GM10266 (cell line): ENCODE data around the gene CPB1.
A peak's percentile ranks its signal among the peaks of the same experiment; 100 is the strongest.

Source experiments
- DNase-seq: peaks from one replicate; pipeline ENCODE4 v3.0.0; 2012; ENCODE audit errors: extremely low spot score
- TF ChIP-seq, protein P1 (sequence below): IDR thresholded peaks from 2 replicates; pipeline ENCODE4 v1.5.1; 2012; ENCODE audit warnings: mild to moderate bottlenecking, low read depth; ENCODE audit not compliant: control insufficient read depth, insufficient read depth; ENCODE audit errors: missing control alignments

Gene CPB1

DNA sequence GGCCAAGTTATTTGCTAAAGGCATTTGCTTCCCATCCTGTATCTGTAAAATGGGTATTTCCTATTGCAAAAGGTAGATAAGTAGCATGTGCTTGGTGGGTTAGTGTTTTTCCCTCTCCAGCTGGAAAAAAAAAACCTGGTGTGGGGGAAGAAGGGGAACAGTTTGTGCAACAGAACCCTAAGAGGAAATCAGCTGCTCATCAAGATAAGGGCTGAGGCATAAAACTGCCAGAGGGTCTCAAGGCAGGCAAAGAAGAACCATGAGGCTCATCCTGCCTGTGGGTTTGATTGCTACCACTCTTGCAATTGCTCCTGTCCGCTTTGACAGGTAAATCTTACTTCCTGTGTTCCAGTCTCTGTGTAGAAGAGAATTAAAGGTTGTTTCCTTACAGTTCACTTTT lies 37.4 kb downstream of the CPB1 start, which contains the start of gene CPA3:
TSS of gene CPA3 (plus strand) at position 248 of the 400 bp plus-strand sequence. CDS start at position 260, 12 bp downstream.
- no peak for DNase-seq
- TF ChIP-seq, protein P1, sequence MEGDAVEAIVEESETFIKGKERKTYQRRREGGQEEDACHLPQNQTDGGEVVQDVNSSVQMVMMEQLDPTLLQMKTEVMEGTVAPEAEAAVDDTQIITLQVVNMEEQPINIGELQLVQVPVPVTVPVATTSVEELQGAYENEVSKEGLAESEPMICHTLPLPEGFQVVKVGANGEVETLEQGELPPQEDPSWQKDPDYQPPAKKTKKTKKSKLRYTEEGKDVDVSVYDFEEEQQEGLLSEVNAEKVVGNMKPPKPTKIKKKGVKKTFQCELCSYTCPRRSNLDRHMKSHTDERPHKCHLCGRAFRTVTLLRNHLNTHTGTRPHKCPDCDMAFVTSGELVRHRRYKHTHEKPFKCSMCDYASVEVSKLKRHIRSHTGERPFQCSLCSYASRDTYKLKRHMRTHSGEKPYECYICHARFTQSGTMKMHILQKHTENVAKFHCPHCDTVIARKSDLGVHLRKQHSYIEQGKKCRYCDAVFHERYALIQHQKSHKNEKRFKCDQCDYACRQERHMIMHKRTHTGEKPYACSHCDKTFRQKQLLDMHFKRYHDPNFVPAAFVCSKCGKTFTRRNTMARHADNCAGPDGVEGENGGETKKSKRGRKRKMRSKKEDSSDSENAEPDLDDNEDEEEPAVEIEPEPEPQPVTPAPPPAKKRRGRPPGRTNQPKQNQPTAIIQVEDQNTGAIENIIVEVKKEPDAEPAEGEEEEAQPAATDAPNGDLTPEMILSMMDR, result no peak

DNA sequence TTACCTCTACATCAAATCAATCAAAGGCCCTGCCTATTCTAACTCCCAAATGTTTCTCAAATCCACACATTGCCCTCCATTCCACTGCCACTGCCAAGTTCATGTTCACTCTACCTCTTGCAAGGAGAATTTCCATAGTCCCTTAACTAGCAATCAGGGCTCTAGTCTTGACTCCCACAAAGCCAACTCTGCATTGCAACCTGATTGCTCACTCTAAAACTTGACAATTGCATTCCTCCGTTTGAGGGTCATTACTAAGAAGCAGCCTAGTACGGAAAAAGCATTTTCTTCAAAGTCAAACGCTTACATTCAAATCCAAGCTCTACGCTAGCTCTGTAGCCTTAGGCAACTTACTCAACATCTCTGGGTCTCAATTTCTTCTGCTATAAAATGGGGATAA lies 38.6 kb downstream of the CPB1 start:
- TF ChIP-seq, protein P1, result no peak
- DNase-seq, result no peak

DNA sequence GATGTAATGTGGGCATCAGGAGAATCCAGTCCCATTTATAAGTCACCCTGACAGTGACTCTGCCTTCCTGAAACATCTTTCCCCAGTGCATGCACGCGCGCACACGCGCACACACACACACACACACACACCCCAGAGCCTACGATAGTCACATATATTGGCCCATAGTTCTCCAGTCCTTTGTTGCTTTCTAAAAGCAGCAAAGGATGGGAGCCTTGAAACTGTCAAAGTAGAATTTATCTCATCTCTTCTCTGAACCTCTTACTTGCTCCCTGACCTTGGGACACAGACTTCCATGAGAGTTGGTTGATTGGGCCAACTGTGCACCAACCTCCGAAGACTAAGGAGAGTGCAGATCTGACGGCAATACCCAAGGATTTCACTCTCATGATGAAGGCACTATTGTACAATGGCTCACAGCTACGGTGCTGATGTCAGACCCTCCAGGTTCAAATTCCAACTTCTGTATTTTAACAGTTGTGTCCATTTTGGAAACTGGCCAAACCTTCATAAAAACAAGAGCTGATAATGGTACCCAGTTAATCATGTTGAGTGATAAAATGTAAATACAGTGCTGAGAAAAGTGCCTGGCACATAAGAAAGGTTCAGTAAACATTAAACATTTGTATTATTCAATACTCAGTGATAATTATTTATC lies 45.8 kb downstream of the CPB1 start:
- TF ChIP-seq, protein P1, result no peak
- no peak for DNase-seq

DNA sequence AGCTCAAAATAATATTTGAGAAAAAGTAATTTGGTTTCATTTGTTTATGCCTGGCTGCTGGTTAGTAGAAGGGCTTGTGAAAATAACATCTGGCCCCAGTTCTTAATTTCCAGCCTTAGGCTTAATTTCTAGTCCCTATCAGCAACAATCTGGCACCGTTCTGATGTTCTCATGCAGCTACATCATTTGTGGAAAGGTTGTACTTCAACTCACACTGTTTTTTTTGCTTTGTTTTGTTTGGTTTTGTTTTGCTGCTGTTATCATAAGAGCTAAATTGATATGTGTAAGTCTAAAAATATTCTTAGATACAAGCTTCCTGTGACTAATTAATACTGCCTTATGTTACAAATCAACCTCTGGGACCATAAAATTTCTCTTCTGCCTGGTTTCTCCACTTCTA lies 46.4 kb downstream of the CPB1 start:
- TF ChIP-seq, protein P1, result no peak
- DNase-seq, result no peak

DNA sequence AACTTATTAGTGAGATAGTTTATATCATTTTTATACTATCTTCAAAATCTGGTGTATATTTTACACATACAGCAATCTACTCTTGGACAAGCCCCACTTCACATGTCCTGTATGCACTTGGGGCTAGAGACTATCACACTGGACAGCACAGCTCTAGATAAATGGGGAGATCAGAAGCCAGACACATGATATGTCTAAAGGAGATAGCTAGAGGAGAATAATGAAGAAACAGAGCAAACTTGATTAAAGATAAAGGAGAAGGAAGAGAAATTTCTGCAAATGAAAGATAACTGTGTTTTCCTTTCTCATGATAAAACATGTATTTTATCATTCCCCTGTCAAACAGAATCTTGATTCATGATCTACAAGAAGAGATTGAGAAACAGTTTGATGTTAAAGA lies 50.5 kb downstream of the CPB1 start:
- no peak for DNase-seq
- TF ChIP-seq, protein P1, result no peak

DNA sequence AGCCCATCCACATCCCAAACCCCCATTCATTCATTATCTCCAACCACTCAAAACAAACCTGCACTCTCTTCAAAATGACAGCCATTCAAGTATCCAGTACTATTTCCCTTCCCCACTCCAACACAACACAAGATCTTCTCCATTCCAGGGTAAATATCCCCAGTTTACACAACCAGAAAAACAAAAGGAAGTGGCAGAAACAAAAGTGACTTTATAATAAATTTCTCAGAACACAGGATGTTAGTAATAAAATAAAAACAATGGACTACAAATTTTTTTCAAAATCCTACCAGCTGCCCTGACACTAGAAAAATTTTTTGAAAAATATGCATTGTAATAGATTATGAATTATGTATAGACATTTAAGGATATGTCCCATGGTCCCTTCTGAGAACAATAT lies 51.6 kb downstream of the CPB1 start:
- no peak for DNase-seq
- TF ChIP-seq, protein P1, result no peak

DNA sequence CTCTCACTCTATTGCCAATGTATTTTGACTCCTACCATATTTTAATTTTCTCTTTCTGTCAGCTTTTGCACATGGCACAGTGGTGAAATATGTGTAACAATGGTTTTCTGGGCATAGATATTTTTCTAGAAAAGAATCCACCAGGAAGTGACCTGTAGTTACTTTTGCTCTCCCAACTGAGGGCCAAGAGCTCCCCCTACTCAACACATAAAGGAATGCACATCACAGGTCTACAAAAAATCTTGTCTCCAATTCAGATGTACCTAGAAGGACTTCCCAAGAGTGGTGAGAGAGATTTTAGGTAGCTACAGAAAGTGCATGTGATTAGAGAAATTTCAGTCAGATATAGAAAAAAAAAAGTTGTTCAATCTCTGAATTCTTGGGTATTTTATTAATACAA lies 53.1 kb downstream of the CPB1 start:
- no peak for DNase-seq
- TF ChIP-seq, protein P1, result peak; percentile 16
